ENCODE results near the gene PDSS2.
"Not testable (repeated sequence)": the region's sequence is repeated elsewhere in the genome, so short reads cannot be mapped to it uniquely, and the experiment has no call there.

PDSS2 gene

GRCh38 chr6:107488875-107489635, 29.7 kb upstream of the PDSS2 start:
- Histone ChIP-seq H3K27ac (peak overlapping the region; percentile 66 to 94), H3K4me3 (peak overlapping the region; percentile 88)
- DNase-seq (ENCODE audit: low spot score), result peak; percentile 75
- TF ChIP-seq CTCF (IDR thresholded peaks at IDR 0.05), result no peak

- Histone ChIP-seq H3K27ac (peak overlapping the region in 1 of 2 donors; percentile 94), H3K4me3 (peak overlapping the region; percentile 88)
- DNase-seq (ENCODE audit: low spot score), result no peak
- no peak for TF ChIP-seq CTCF (IDR thresholded peaks at IDR 0.05)
These were observed 29.0 kb upstream of the PDSS2 start for GRCh38 chr6:107488174-107488874.

GRCh38 chr6:107485157-107485556, 25.8 kb upstream of the PDSS2 start:
- DNase-seq (ENCODE audit: low spot score), result no peak
- Histone ChIP-seq H3K4me3 (no peak overlapping the region), H3K27ac (no peak overlapping the region)
- TF ChIP-seq CTCF (IDR thresholded peaks at IDR 0.05), result no peak

GRCh38 chr6:107479089-107479690, 19.8 kb upstream of the PDSS2 start:
- no peak for DNase-seq (ENCODE audit: low spot score)
- no peak for TF ChIP-seq CTCF (IDR thresholded peaks at IDR 0.05)
- H3K4me3 ChIP-seq, result no peak overlapping the region
- H3K27ac ChIP-seq, result no peak overlapping the region

GRCh38 chr6:107475826-107476225, 16.5 kb upstream of the PDSS2 start:
- H3K27ac ChIP-seq; DNase-seq (ENCODE audit: low spot score); H3K4me3 ChIP-seq: not testable (repeated sequence)

- DNase-seq (ENCODE audit: low spot score); H3K27ac ChIP-seq; H3K4me3 ChIP-seq: not testable (repeated sequence)
These were observed 16.0 kb upstream of the PDSS2 start for GRCh38 chr6:107475360-107475759.

- H3K4me3 ChIP-seq, result no peak overlapping the region
- DNase-seq (ENCODE audit: low spot score), result no peak
- H3K27ac ChIP-seq, result no peak overlapping the region
- TF ChIP-seq CTCF (IDR thresholded peaks at IDR 0.05), result no peak
These were observed 14.3 kb upstream of the PDSS2 start for GRCh38 chr6:107473660-107474059.

GRCh38 chr6:107470364-107470763, 11.0 kb upstream of the PDSS2 start:
- Histone ChIP-seq H3K4me3 (no peak overlapping the region), H3K27ac (no peak overlapping the region)
- DNase-seq (ENCODE audit: low spot score), result no peak
- TF ChIP-seq CTCF (IDR thresholded peaks at IDR 0.05), result no peak
